Measurements from ENCODE around the gene KRTAP10-2. TPM values are rescaled to one million over a fixed set of nuclear protein-coding genes. Genes with fewer than 3 reads are reported as not detected.
"Not testable (repeated sequence)": the region's sequence is repeated elsewhere in the genome, so short reads cannot be mapped to it uniquely, and the experiment has no call there.

The KRTAP10-2 gene
- total RNA-seq, 1 experiment from 2014 or later, result not detected

DNA sequence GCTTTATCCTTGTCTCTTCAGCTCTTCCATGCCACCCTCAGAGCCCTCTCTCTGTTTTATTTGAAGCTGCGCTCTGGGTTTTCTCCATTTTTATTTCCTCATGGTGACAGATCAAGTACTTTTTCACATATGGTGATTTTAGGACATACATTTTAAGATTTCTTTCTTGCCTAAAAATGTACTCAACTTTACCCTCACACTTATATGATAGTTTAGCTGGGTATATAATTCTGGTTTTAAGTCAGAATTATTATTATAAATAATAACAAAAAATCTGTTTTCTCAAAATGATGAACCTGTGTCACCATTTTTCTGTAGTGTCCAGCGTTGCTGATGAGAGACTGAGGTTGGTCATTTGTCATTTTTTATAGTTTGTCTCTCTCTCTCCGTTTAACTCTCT, 29.9 kb upstream of the KRTAP10-2 start:
- H3K4me2 ChIP-seq, result no peak overlapping the region
- H2AFZ ChIP-seq, result no peak overlapping the region
- H3K79me2 ChIP-seq (ENCODE audit: low read depth), result no peaks in the 10 kb centered on the region
- POLR2A ChIA-PET (ENCODE audit: unreplicated experiment), result no interaction called here
- H3K27ac ChIP-seq, result no peak overlapping the region
- BruUV-seq (replicated peaks), result no TSS peak
- no peak for DNase-seq
- no peaks in the 10 kb centered on the region for H4K20me1 ChIP-seq (ENCODE audit: insufficient read depth)
- TF ChIP-seq EZH2 (IDR thresholded peaks at IDR 0.05; ENCODE audit: low read depth), result no peak
- TF ChIP-seq CTCF (conservative IDR thresholded peaks at IDR 0.05), result no peak
- no peaks in the 10 kb centered on the region for H3K4me1 ChIP-seq (replicated peaks; ENCODE audit: insufficient read depth)
- intact Hi-C loops (cut with micrococcal nuclease; ENCODE audit: unreplicated experiment), result no loop called here
- CTCF ChIA-PET, result no interaction called here
- H3K9me2 ChIP-seq (ENCODE audit: insufficient read depth), result no peaks in the 10 kb centered on the region
- H3K36me3 ChIP-seq (ENCODE audit: low read depth), result no peaks in the 10 kb centered on the region
- H3F3A ChIP-seq (ENCODE audit: insufficient read depth, low read depth), result no peaks in the 10 kb centered on the region
- H3K4me3 ChIP-seq, result no peak overlapping the region
- H3K27me3 ChIP-seq (ENCODE audit: insufficient read depth, low read depth), result peaks cover 25% of the 10 kb centered on the region
- H3K9me3 ChIP-seq (ENCODE audit: insufficient read depth, low read depth), result no peaks in the 10 kb centered on the region

- H3K27me3 ChIP-seq (ENCODE audit: insufficient read depth, low read depth), result peaks cover 29% of the 10 kb centered on the region
- CTCF ChIA-PET; H3K4me1 ChIP-seq (replicated peaks; ENCODE audit: insufficient read depth); H3K9me2 ChIP-seq (ENCODE audit: insufficient read depth); BruUV-seq (replicated peaks); H3F3A ChIP-seq (ENCODE audit: insufficient read depth, low read depth); H4K20me1 ChIP-seq (ENCODE audit: insufficient read depth); H2AFZ ChIP-seq; H3K9me3 ChIP-seq (ENCODE audit: insufficient read depth, low read depth); H3K27ac ChIP-seq; H3K4me2 ChIP-seq; H3K4me3 ChIP-seq; DNase-seq; intact Hi-C loops (cut with micrococcal nuclease; ENCODE audit: unreplicated experiment); H3K36me3 ChIP-seq (ENCODE audit: low read depth); H3K79me2 ChIP-seq (ENCODE audit: low read depth): not testable (repeated sequence)
- POLR2A ChIA-PET (ENCODE audit: unreplicated experiment), result interaction anchor here (0.7 kb wide), 1 partner anchor 1110 kb away, joined by 8 read pairs; no protein-coding TSS in a partner anchor
These were observed 29.0 kb upstream of the KRTAP10-2 start, which contains the start of gene KRTAP10-5 for GRCh38 chr21:44580231-44580821. Gene KRTAP10-5, minus strand, starts transcription at chr21:44580604. Its CDS starts 26 bp downstream, at chr21:44580578.

- intact Hi-C loops (cut with micrococcal nuclease; ENCODE audit: unreplicated experiment), result no loop called here
- no peak for DNase-seq
- Histone ChIP-seq H3K36me3 (ENCODE audit: low read depth) (no peaks in the 10 kb centered on the region), H3K9me3 (ENCODE audit: insufficient read depth, low read depth) (no peaks in the 10 kb centered on the region), H3F3A (ENCODE audit: insufficient read depth, low read depth) (no peaks in the 10 kb centered on the region), H3K27ac (no peak overlapping the region), H3K9me2 (ENCODE audit: insufficient read depth) (no peaks in the 10 kb centered on the region), H3K79me2 (ENCODE audit: low read depth) (no peaks in the 10 kb centered on the region), H4K20me1 (ENCODE audit: insufficient read depth) (no peaks in the 10 kb centered on the region), H3K4me1 (replicated peaks; ENCODE audit: insufficient read depth) (no peaks in the 10 kb centered on the region), H3K4me3 (no peak overlapping the region), H2AFZ (no peak overlapping the region), H3K4me2 (no peak overlapping the region), H3K27me3 (ENCODE audit: insufficient read depth, low read depth) (peaks cover 30% of the 10 kb centered on the region)
- POLR2A ChIA-PET (ENCODE audit: unreplicated experiment), result no interaction called here
- CTCF ChIA-PET, result no interaction called here
- BruUV-seq (replicated peaks), result no TSS peak
- TF ChIP-seq CTCF (conservative IDR thresholded peaks at IDR 0.05), result no peak
- no peak for TF ChIP-seq EZH2 (IDR thresholded peaks at IDR 0.05; ENCODE audit: low read depth)
These were observed 28.5 kb upstream of the KRTAP10-2 start for GRCh38 chr21:44579833-44580144.
